Measurements from ENCODE around the gene PLXNB3. TPM values are rescaled to one million over a fixed set of nuclear protein-coding genes. Genes with fewer than 3 reads are reported as not detected.
"Not testable (repeated sequence)": the region's sequence is repeated elsewhere in the genome, so short reads cannot be mapped to it uniquely, and the experiment has no call there.

The PLXNB3 gene
- total RNA-seq, 1 experiment from 2014 or later = 2.5 TPM

DNA sequence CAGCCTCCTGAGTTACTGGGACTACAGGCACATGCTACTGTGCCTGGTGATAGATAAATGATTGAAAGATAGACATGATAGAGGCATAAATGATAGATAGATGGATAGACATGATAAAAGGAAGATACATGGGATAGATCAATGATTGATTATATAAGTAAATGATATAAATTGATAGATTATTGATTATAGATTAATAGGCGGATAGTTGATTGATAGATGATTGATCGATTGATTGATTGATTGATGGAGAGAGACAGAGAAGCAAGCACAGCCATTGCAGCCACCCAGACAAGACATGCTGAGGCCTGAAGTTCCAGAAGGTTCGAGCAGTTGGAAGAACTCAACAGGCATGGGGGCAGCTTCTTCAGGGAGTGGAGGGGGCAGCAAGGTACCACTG lies 17.7 kb upstream of the PLXNB3 start:
- Mint-ChIP-seq H3K4me1 (peaks cover 3% of the 10 kb centered on the region; the same call in 1 of the 2 replicates), H3K27ac (no peak overlapping the region), H3K9me3 (no peaks in the 10 kb centered on the region), H3K36me3 (no peaks in the 10 kb centered on the region), H3K27me3 (ENCODE audit: low read depth) (no peaks in the 10 kb centered on the region), H3K4me3 (no peak overlapping the region)
- no peak for TF ChIP-seq FOXP1 (CRISPR knock-in tag; IDR thresholded peaks at IDR 0.05; ENCODE audit: borderline replicate concordance)
- no peak for TF ChIP-seq TCF7 (CRISPR knock-in tag; IDR thresholded peaks at IDR 0.05; ENCODE audit: low read depth)
- TF ChIP-seq, protein P1, sequence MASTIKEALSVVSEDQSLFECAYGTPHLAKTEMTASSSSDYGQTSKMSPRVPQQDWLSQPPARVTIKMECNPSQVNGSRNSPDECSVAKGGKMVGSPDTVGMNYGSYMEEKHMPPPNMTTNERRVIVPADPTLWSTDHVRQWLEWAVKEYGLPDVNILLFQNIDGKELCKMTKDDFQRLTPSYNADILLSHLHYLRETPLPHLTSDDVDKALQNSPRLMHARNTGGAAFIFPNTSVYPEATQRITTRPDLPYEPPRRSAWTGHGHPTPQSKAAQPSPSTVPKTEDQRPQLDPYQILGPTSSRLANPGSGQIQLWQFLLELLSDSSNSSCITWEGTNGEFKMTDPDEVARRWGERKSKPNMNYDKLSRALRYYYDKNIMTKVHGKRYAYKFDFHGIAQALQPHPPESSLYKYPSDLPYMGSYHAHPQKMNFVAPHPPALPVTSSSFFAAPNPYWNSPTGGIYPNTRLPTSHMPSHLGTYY (CRISPR knock-in tag; IDR thresholded peaks at IDR 0.05) = no peak
- TF ChIP-seq, protein P2, sequence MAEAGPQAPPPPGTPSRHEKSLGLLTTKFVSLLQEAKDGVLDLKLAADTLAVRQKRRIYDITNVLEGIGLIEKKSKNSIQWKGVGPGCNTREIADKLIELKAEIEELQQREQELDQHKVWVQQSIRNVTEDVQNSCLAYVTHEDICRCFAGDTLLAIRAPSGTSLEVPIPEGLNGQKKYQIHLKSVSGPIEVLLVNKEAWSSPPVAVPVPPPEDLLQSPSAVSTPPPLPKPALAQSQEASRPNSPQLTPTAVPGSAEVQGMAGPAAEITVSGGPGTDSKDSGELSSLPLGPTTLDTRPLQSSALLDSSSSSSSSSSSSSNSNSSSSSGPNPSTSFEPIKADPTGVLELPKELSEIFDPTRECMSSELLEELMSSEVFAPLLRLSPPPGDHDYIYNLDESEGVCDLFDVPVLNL (CRISPR knock-in tag; IDR thresholded peaks at IDR 0.05; ENCODE audit: borderline replicate concordance, low read depth) = no peak
- TF ChIP-seq, protein P3, sequence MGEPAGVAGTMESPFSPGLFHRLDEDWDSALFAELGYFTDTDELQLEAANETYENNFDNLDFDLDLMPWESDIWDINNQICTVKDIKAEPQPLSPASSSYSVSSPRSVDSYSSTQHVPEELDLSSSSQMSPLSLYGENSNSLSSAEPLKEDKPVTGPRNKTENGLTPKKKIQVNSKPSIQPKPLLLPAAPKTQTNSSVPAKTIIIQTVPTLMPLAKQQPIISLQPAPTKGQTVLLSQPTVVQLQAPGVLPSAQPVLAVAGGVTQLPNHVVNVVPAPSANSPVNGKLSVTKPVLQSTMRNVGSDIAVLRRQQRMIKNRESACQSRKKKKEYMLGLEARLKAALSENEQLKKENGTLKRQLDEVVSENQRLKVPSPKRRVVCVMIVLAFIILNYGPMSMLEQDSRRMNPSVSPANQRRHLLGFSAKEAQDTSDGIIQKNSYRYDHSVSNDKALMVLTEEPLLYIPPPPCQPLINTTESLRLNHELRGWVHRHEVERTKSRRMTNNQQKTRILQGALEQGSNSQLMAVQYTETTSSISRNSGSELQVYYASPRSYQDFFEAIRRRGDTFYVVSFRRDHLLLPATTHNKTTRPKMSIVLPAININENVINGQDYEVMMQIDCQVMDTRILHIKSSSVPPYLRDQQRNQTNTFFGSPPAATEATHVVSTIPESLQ (CRISPR knock-in tag; IDR thresholded peaks at IDR 0.05) = no peak
- TF ChIP-seq NFYB (CRISPR knock-in tag; conservative IDR thresholded peaks at IDR 0.05; ENCODE audit: low read depth) = no peak
- TF ChIP-seq NFE2L1 (CRISPR knock-in tag; IDR thresholded peaks at IDR 0.05) = no peak
- TF ChIP-seq, protein P4, sequence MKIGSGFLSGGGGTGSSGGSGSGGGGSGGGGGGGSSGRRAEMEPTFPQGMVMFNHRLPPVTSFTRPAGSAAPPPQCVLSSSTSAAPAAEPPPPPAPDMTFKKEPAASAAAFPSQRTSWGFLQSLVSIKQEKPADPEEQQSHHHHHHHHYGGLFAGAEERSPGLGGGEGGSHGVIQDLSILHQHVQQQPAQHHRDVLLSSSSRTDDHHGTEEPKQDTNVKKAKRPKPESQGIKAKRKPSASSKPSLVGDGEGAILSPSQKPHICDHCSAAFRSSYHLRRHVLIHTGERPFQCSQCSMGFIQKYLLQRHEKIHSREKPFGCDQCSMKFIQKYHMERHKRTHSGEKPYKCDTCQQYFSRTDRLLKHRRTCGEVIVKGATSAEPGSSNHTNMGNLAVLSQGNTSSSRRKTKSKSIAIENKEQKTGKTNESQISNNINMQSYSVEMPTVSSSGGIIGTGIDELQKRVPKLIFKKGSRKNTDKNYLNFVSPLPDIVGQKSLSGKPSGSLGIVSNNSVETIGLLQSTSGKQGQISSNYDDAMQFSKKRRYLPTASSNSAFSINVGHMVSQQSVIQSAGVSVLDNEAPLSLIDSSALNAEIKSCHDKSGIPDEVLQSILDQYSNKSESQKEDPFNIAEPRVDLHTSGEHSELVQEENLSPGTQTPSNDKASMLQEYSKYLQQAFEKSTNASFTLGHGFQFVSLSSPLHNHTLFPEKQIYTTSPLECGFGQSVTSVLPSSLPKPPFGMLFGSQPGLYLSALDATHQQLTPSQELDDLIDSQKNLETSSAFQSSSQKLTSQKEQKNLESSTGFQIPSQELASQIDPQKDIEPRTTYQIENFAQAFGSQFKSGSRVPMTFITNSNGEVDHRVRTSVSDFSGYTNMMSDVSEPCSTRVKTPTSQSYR (CRISPR knock-in tag; IDR thresholded peaks at IDR 0.05) = no peak
- TF ChIP-seq CBFB (CRISPR knock-in tag; IDR thresholded peaks at IDR 0.05; ENCODE audit: low read depth) = no peak
- TF ChIP-seq, protein P5, sequence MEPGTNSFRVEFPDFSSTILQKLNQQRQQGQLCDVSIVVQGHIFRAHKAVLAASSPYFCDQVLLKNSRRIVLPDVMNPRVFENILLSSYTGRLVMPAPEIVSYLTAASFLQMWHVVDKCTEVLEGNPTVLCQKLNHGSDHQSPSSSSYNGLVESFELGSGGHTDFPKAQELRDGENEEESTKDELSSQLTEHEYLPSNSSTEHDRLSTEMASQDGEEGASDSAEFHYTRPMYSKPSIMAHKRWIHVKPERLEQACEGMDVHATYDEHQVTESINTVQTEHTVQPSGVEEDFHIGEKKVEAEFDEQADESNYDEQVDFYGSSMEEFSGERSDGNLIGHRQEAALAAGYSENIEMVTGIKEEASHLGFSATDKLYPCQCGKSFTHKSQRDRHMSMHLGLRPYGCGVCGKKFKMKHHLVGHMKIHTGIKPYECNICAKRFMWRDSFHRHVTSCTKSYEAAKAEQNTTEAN (CRISPR knock-in tag; IDR thresholded peaks at IDR 0.05) = no peak
- TF ChIP-seq MXD4 (CRISPR knock-in tag; IDR thresholded peaks at IDR 0.05; ENCODE audit: borderline replicate concordance) = no peak
- TF ChIP-seq, protein P6, sequence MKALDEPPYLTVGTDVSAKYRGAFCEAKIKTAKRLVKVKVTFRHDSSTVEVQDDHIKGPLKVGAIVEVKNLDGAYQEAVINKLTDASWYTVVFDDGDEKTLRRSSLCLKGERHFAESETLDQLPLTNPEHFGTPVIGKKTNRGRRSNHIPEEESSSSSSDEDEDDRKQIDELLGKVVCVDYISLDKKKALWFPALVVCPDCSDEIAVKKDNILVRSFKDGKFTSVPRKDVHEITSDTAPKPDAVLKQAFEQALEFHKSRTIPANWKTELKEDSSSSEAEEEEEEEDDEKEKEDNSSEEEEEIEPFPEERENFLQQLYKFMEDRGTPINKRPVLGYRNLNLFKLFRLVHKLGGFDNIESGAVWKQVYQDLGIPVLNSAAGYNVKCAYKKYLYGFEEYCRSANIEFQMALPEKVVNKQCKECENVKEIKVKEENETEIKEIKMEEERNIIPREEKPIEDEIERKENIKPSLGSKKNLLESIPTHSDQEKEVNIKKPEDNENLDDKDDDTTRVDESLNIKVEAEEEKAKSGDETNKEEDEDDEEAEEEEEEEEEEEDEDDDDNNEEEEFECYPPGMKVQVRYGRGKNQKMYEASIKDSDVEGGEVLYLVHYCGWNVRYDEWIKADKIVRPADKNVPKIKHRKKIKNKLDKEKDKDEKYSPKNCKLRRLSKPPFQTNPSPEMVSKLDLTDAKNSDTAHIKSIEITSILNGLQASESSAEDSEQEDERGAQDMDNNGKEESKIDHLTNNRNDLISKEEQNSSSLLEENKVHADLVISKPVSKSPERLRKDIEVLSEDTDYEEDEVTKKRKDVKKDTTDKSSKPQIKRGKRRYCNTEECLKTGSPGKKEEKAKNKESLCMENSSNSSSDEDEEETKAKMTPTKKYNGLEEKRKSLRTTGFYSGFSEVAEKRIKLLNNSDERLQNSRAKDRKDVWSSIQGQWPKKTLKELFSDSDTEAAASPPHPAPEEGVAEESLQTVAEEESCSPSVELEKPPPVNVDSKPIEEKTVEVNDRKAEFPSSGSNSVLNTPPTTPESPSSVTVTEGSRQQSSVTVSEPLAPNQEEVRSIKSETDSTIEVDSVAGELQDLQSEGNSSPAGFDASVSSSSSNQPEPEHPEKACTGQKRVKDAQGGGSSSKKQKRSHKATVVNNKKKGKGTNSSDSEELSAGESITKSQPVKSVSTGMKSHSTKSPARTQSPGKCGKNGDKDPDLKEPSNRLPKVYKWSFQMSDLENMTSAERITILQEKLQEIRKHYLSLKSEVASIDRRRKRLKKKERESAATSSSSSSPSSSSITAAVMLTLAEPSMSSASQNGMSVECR (CRISPR knock-in tag; IDR thresholded peaks at IDR 0.05; ENCODE audit: borderline replicate concordance) = no peak
- TF ChIP-seq ZNF138 (CRISPR knock-in tag; conservative IDR thresholded peaks at IDR 0.05) = no peak
- no peak for TF ChIP-seq TEAD4 (CRISPR knock-in tag; IDR thresholded peaks at IDR 0.05)
- no peak for TF ChIP-seq ATF1 (CRISPR knock-in tag; IDR thresholded peaks at IDR 0.05)
- TF ChIP-seq, protein P7, sequence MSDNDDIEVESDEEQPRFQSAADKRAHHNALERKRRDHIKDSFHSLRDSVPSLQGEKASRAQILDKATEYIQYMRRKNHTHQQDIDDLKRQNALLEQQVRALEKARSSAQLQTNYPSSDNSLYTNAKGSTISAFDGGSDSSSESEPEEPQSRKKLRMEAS (CRISPR knock-in tag; IDR thresholded peaks at IDR 0.05) = no peak
- no peak for TF ChIP-seq ETV6 (CRISPR knock-in tag; IDR thresholded peaks at IDR 0.05)
- TF ChIP-seq ZNF416 (CRISPR knock-in tag; IDR thresholded peaks at IDR 0.05) = no peak
- POLR2A ChIA-PET = no interaction called here
- CTCF ChIA-PET = no interaction called here
- DNase-seq (ENCODE audit: low spot score) = no peak
- ATAC-seq = no peak

DNA sequence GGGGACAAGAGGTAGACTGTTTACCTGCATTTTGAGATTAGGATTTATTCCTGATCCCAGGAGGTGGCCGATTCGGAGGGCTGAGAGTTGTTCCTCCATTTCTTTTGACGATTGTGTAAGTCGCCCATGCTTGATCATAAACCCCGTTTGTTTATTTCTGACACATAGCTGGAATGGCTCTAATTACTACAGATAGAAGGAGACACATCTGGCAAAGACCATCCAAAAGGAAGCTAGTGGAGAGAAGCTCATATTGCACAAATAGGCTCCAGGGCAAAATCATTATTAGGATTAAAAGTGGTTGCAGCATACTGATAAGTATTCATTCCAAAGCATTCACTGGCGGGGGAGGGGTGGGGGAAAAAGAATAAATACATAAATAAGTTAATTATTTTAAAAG lies 17.1 kb upstream of the PLXNB3 start:
- POLR2A ChIA-PET; H3K27ac Mint-ChIP-seq; H3K27me3 Mint-ChIP-seq (ENCODE audit: low read depth); H3K36me3 Mint-ChIP-seq; H3K4me3 Mint-ChIP-seq; DNase-seq (ENCODE audit: low spot score); H3K9me3 Mint-ChIP-seq; H3K4me1 Mint-ChIP-seq; CTCF ChIA-PET; ATAC-seq: not testable (repeated sequence)

DNA sequence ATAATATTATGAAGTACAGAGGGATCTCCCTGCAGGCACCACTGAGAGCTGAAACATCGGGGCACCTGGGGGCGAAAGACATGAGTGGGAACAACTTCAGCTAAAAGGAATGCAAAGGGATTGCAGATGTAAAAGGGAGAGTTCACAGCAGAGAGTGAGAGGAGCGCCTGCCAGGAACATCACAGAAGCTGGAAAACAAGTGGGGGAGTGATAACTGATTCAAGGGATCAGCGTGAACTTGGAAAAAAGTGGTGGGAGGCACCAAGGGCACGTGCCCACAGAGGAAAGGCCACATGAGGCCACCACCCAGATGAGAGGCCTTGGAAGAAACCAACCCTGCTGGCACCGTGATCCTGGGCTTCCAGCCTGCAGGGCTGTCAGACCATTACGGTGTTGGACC lies 15.0 kb upstream of the PLXNB3 start:
- H3K27me3 Mint-ChIP-seq (ENCODE audit: low read depth); POLR2A ChIA-PET; H3K36me3 Mint-ChIP-seq; DNase-seq (ENCODE audit: low spot score); H3K4me1 Mint-ChIP-seq; ATAC-seq; H3K4me3 Mint-ChIP-seq; CTCF ChIA-PET; H3K27ac Mint-ChIP-seq; H3K9me3 Mint-ChIP-seq: not testable (repeated sequence)

Measured in WTC11 (cell line).